Measurements from ENCODE around the gene CALD1.

The CALD1 gene

GRCh38 chr7:134828361-134828760 lies 48.9 kb downstream of the CALD1 start:
- DNase-seq: no peak

- no peak for DNase-seq
These were observed 50.0 kb downstream of the CALD1 start for GRCh38 chr7:134829380-134829986.

- no peak for DNase-seq
These were observed 52.4 kb downstream of the CALD1 start for GRCh38 chr7:134831862-134832261.

GRCh38 chr7:134832367-134832766 lies 52.9 kb downstream of the CALD1 start:
- no peak for DNase-seq

GRCh38 chr7:134834689-134835462 lies 55.4 kb downstream of the CALD1 start:
- no peak for DNase-seq

- DNase-seq: no peak
These were observed 56.0 kb downstream of the CALD1 start for GRCh38 chr7:134835463-134835823.

- no peak for DNase-seq
These were observed 57.0 kb downstream of the CALD1 start for GRCh38 chr7:134836447-134836846.

- no peak for DNase-seq
These were observed 59.9 kb downstream of the CALD1 start for GRCh38 chr7:134839298-134839697.

GRCh38 chr7:134842062-134842461 lies 62.6 kb downstream of the CALD1 start:
- no peak for DNase-seq

GRCh38 chr7:134842886-134843430 lies 63.5 kb downstream of the CALD1 start:
- DNase-seq: no peak

GRCh38 chr7:134844200-134844599 lies 64.8 kb downstream of the CALD1 start:
- no peak for DNase-seq

- no peak for DNase-seq
These were observed 66.0 kb downstream of the CALD1 start for GRCh38 chr7:134845461-134845860.

- no peak for DNase-seq
These were observed 68.6 kb downstream of the CALD1 start for GRCh38 chr7:134847851-134848588.

GRCh38 chr7:134850066-134850465 lies 70.6 kb downstream of the CALD1 start:
- no peak for DNase-seq

- DNase-seq: no peak
These were observed 71.7 kb downstream of the CALD1 start for GRCh38 chr7:134851141-134851540.

- DNase-seq: no peak
These were observed 73.2 kb downstream of the CALD1 start for GRCh38 chr7:134852625-134853024.

GRCh38 chr7:134854816-134855215 lies 75.4 kb downstream of the CALD1 start:
- no peak for DNase-seq

- DNase-seq: no peak
These were observed 76.0 kb downstream of the CALD1 start for GRCh38 chr7:134855442-134855841.

GRCh38 chr7:134856091-134856490 lies 76.7 kb downstream of the CALD1 start:
- no peak for DNase-seq

- DNase-seq: no peak
These were observed 77.3 kb downstream of the CALD1 start for GRCh38 chr7:134856691-134857090.

GRCh38 chr7:134857958-134858357 lies 78.5 kb downstream of the CALD1 start:
- no peak for DNase-seq

GRCh38 chr7:134859783-134860182 lies 80.3 kb downstream of the CALD1 start:
- DNase-seq: no peak

GRCh38 chr7:134865001-134865845 lies 85.8 kb downstream of the CALD1 start:
- DNase-seq: no peak

Measured in activated gamma-delta T cell treated with Interleukin-2 at 50 U/mL for 16 hours (primary cell).